Measurements from ENCODE around the gene MLLT1.

MLLT1 gene

GRCh38 chr19:6253954-6254733 is 25.6 kb downstream of the MLLT1 start:
- no peak for DNase-seq

GRCh38 chr19:6252066-6252465 is 27.7 kb downstream of the MLLT1 start:
- DNase-seq: no peak

- DNase-seq: no peak
These were observed 28.9 kb downstream of the MLLT1 start for GRCh38 chr19:6250909-6251308.

- DNase-seq: no peak
These were observed 29.7 kb downstream of the MLLT1 start for GRCh38 chr19:6250024-6250615.

GRCh38 chr19:6249296-6249695 is 30.5 kb downstream of the MLLT1 start:
- DNase-seq: no peak

- no peak for DNase-seq
These were observed 30.9 kb downstream of the MLLT1 start for GRCh38 chr19:6248844-6249243.

GRCh38 chr19:6248341-6248740 is 31.4 kb downstream of the MLLT1 start:
- DNase-seq: no peak

GRCh38 chr19:6247007-6247288 is 32.8 kb downstream of the MLLT1 start:
- DNase-seq: no peak

GRCh38 chr19:6246174-6247006 is 33.4 kb downstream of the MLLT1 start:
- no peak for DNase-seq

- no peak for DNase-seq
These were observed 37.1 kb downstream of the MLLT1 start for GRCh38 chr19:6242677-6243076.

GRCh38 chr19:6241680-6242377 is 37.9 kb downstream of the MLLT1 start:
- no peak for DNase-seq

- no peak for DNase-seq
These were observed 38.7 kb downstream of the MLLT1 start for GRCh38 chr19:6241056-6241455.

GRCh38 chr19:6239871-6240676 is 39.7 kb downstream of the MLLT1 start:
- DNase-seq: no peak

GRCh38 chr19:6239401-6239844 is 40.4 kb downstream of the MLLT1 start:
- DNase-seq: no peak

GRCh38 chr19:6238643-6239281 is 41.0 kb downstream of the MLLT1 start:
- no peak for DNase-seq

- DNase-seq: no peak
These were observed 41.5 kb downstream of the MLLT1 start for GRCh38 chr19:6238256-6238642.

GRCh38 chr19:6236310-6237291 is 43.2 kb downstream of the MLLT1 start:
- DNase-seq: no peak

GRCh38 chr19:6235031-6235951 is 44.5 kb downstream of the MLLT1 start:
- DNase-seq: no peak

- no peak for DNase-seq
These were observed 45.2 kb downstream of the MLLT1 start for GRCh38 chr19:6234527-6234926.

All from T-helper 1 cell (primary cell).